ENCODE results near the gene RNASE13. TPM values are rescaled to one million over a fixed set of nuclear protein-coding genes. Genes with fewer than 3 reads are reported as not detected.

The RNASE13 gene
- total RNA-seq, 1 experiment from 2014 or later = not detected

DNA sequence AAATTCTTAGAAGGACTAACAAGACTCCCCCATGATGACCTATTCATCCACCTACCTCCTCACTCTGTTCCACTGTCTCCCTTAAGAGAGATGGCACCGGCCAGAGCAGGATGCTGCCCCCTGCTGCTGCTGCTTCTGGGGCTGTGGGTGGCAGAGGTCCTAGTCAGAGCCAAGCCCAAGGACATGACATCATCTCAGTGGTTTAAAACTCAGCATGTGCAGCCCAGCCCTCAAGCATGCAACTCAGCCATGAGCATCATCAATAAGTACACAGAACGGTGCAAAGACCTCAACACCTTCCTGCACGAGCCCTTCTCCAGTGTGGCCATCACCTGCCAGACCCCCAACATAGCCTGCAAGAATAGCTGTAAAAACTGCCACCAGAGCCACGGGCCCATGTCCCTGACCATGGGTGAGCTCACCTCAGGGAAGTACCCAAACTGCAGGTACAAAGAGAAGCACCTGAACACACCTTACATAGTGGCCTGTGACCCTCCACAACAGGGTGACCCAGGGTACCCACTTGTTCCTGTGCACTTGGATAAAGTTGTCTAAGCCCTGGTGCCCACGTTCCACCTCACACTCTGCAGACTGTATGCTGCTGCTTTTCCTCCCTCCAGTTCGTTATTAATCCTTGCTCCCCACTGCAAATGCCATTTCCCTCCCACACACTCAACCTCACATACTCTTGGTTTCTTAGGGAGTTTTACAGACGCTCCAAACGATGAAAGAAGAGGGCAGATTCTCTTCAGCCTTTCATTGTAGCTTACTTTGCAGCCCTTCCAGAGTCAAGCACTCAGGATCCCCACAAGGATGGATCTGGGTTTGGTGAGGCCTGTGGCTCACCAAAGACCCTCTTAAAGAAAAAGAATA, 23.4 kb upstream of the RNASE13 start, which contains the start of gene RNASE8:
Gene RNASE8, plus strand, starts transcription at position 20 of the 873 bp plus-strand sequence. Its CDS starts 71 bp downstream, at position 91.
- no peak within 1 kb of the TSS for H2AK5ac ChIP-seq (ENCODE audit: insufficient read length, low read length)
- no peak within 1 kb of the TSS for H2BK20ac ChIP-seq (ENCODE audit: low read depth, low read length, poor library complexity, severe bottlenecking)
- H3K14ac ChIP-seq (ENCODE audit: insufficient read depth, low read length) = no peak within 1 kb of the TSS
- no CpG with 5 or more reads among the region's 8 CpGs for WGBS (ENCODE audit: extremely low coverage, insufficient read length, low lambda C conversion rate)
- Mint-ChIP-seq H3K9me3 (no peaks in the 10 kb centered on the region), H3K27me3 (ENCODE audit: low read depth) (no peaks in the 10 kb centered on the region), H3K4me3 (no peak within 1 kb of the TSS), H3K27ac (no peak within 1 kb of the TSS), H3K36me3 (ENCODE audit: insufficient read depth in 1 of 3, low read depth in 3 of 3) (no peaks in the 10 kb centered on the region), H3K4me1 (peaks cover 7 to 10% of the 10 kb centered on the region in 2 experiments)
- H3K56ac ChIP-seq (ENCODE audit: insufficient read length, low read depth, low read length) = no peak within 1 kb of the TSS
- no peak within 1 kb of the TSS for H3K9ac ChIP-seq (ENCODE audit: extremely low read depth, insufficient read length, low read length)
- H3K23ac ChIP-seq (ENCODE audit: insufficient read length, low read depth, low read length) = no peak within 1 kb of the TSS
- H2BK15ac ChIP-seq (ENCODE audit: low read depth, low read length) = no peak within 1 kb of the TSS
- no peak for DNase-seq
- H2BK12ac ChIP-seq (ENCODE audit: insufficient read length, low read depth, low read length) = no peak within 1 kb of the TSS
- no peaks in the 10 kb centered on the region for H3K9me3 ChIP-seq (ENCODE audit: control insufficient read depth, low read depth, low read length)
- no peak within 1 kb of the TSS for H3K18ac ChIP-seq (ENCODE audit: insufficient read length, low read depth, low read length)
- no peak within 1 kb of the TSS for H2BK120ac ChIP-seq (ENCODE audit: low read depth, low read length, poor library complexity, severe bottlenecking)
- H3K4me1 ChIP-seq (ENCODE audit: insufficient read depth, low read length) = no peaks in the 10 kb centered on the region; the same call in 1 of the 2 replicates
- no peak within 1 kb of the TSS for H3K27ac ChIP-seq (ENCODE audit: insufficient read length, low read depth, low read length)
- no peaks in the 10 kb centered on the region for H3K79me1 ChIP-seq (ENCODE audit: insufficient read depth, low read depth, low read length, poor library complexity, severe bottlenecking)
- H3T11ph ChIP-seq (ENCODE audit: low read length) = no peak within 1 kb of the TSS
- no peak within 1 kb of the TSS for H2AFZ ChIP-seq (ENCODE audit: low read length)
- no peak within 1 kb of the TSS for H3K4ac ChIP-seq (ENCODE audit: low read depth, low read length)
- no peak within 1 kb of the TSS for H4K91ac ChIP-seq (ENCODE audit: insufficient read length, low read depth, low read length)
- no peaks in the 10 kb centered on the region for H3K79me2 ChIP-seq (ENCODE audit: insufficient read depth, low read length)
- no peaks in the 10 kb centered on the region for H3K27me3 ChIP-seq (ENCODE audit: insufficient read depth, low read length)
- H4K5ac ChIP-seq (ENCODE audit: insufficient read length, low read depth, low read length) = no peak within 1 kb of the TSS
- TF ChIP-seq, protein P1, sequence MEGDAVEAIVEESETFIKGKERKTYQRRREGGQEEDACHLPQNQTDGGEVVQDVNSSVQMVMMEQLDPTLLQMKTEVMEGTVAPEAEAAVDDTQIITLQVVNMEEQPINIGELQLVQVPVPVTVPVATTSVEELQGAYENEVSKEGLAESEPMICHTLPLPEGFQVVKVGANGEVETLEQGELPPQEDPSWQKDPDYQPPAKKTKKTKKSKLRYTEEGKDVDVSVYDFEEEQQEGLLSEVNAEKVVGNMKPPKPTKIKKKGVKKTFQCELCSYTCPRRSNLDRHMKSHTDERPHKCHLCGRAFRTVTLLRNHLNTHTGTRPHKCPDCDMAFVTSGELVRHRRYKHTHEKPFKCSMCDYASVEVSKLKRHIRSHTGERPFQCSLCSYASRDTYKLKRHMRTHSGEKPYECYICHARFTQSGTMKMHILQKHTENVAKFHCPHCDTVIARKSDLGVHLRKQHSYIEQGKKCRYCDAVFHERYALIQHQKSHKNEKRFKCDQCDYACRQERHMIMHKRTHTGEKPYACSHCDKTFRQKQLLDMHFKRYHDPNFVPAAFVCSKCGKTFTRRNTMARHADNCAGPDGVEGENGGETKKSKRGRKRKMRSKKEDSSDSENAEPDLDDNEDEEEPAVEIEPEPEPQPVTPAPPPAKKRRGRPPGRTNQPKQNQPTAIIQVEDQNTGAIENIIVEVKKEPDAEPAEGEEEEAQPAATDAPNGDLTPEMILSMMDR (conservative IDR thresholded peaks at IDR 0.05) = no peak
- no peak within 1 kb of the TSS for H4K8ac ChIP-seq (replicated peaks; ENCODE audit: insufficient read length, low read depth, low read length)
- H3K23me2 ChIP-seq (ENCODE audit: insufficient read length, low read depth, low read length, poor library complexity, severe bottlenecking) = no peaks in the 10 kb centered on the region
- no peak within 1 kb of the TSS for H3K4me2 ChIP-seq (ENCODE audit: insufficient read depth, insufficient read length, low read length)
- no peaks in the 10 kb centered on the region for H4K20me1 ChIP-seq (ENCODE audit: control insufficient read depth, insufficient read depth, insufficient read length)
- no peak within 1 kb of the TSS for H2BK5ac ChIP-seq (ENCODE audit: insufficient read length, low read length)
